ENCODE data around the gene C2orf66. TPM values are rescaled to one million over a fixed set of nuclear protein-coding genes. Genes with fewer than 3 reads are reported as not detected.

C2orf66 gene
- total RNA-seq, 2 experiments from 2014 or later = not detected

DNA sequence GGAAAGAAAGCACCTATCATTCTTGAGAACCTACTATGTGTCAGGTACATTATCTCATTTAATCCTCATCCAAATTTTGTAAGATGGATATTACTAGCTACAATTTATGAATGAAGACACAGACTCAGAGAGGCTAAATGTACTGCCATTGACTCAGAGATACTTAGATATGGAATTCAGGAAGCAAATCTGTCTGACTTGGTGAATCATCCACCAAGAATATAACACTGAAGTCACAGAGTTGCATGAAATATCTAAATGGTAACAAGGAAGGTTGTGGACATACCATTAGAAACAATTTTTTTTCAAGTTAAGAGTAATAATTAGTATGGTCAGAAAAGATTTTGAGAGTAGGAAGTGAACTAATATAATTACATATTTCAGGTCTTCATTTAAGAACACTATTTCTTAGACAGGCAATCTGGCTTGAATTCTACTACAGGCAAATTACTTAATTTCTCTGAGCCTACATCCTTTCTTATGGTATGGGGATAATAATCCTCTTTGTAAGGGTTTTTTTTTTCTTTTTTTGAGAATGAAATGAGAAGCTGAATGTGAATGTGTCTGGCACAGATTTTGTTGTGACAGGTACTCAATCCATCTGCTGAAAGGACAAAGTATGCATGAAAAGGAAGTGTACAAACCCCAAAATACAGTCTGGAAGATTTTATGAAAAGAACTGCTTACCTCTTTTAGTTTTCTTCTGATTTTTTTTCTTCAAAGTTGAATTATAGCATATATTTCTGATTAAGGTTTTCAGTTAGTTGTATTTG, 14.8 kb upstream of the C2orf66 start:
- no peak for DNase-seq
- Mint-ChIP-seq H3K36me3 (ENCODE audit: low read depth) (no peaks in the 10 kb centered on the region), H3K9me3 (peaks cover 2% of the 10 kb centered on the region), H3K4me1 (ENCODE audit: low read depth) (peaks cover 6% of the 10 kb centered on the region), H3K4me3 (no peak overlapping the region), H3K27me3 (ENCODE audit: low read depth) (peaks cover 10% of the 10 kb centered on the region), H3K27ac (no peak overlapping the region)
- CTCF ChIA-PET = no interaction called here
- intact Hi-C loops (cut with micrococcal nuclease) = no loop called here

DNA sequence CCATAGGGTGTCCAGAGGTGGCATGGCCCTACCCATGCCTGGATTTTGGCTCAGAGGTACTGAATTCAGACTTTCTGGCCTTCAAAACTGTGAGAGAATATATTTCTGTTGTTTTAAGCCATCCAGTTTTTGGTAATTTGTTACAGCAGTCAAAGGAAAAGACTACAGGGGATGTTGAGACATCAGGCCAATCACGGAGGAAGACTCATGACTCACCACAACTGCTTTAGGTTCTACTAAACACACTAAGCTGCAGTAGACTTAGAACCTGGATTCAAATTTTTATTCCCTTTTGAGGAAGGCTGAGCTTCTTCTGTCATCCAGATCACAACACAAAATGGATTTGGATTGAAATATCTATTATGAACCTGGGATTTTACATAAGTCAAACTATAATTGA, 12.0 kb upstream of the C2orf66 start:
- intact Hi-C loops (cut with micrococcal nuclease) = no loop called here
- Mint-ChIP-seq H3K4me3 (no peak overlapping the region), H3K4me1 (ENCODE audit: low read depth) (no peaks in the 10 kb centered on the region), H3K36me3 (ENCODE audit: low read depth) (no peaks in the 10 kb centered on the region), H3K27me3 (ENCODE audit: low read depth) (peaks cover 16% of the 10 kb centered on the region), H3K27ac (no peak overlapping the region), H3K9me3 (peaks cover 9% of the 10 kb centered on the region)
- DNase-seq = no peak
- CTCF ChIA-PET = interaction anchor here (0.6 kb wide), 1 partner anchor 458 kb away, joined by 3 read pairs; no protein-coding TSS in a partner anchor

DNA sequence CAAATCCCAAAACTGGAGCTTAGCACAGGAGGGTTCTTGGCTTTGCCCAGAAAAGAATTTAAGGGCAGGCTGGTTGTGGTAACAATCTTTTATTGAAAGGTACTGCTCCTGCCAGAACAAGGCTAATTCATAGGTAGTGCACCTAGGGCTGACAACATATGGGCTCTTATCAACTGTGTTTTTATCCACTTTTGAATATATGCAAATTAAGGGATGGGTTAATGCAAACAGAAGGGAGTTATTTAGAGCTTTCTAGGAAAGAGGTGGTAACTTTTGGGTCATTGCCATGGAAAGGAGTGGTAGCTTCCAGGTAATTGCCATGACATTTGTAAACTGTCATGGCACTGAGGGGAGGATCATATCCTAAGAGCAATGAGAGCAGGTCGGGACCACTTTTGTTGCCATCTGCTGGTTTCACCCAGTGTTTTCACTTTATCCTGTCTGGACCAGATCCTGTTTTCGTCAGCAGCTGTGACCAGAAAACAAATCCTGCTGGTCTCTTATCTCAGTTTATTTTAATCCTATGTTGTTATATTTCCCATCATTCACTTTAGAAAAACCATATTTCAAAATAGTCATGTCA, 981 bp downstream of the C2orf66 start:
- no peaks in the 10 kb centered on the region for H3K36me3 Mint-ChIP-seq (ENCODE audit: low read depth)
- H3K4me3 Mint-ChIP-seq = no peak overlapping the region
- H3K27me3 Mint-ChIP-seq (ENCODE audit: low read depth) = peaks cover 24% of the 10 kb centered on the region
- no peak for DNase-seq
- no peaks in the 10 kb centered on the region for H3K4me1 Mint-ChIP-seq (ENCODE audit: low read depth)
- CTCF ChIA-PET = no interaction called here
- H3K9me3 Mint-ChIP-seq = no peaks in the 10 kb centered on the region
- intact Hi-C loops (cut with micrococcal nuclease) = no loop called here
- H3K27ac Mint-ChIP-seq = no peak overlapping the region

DNA sequence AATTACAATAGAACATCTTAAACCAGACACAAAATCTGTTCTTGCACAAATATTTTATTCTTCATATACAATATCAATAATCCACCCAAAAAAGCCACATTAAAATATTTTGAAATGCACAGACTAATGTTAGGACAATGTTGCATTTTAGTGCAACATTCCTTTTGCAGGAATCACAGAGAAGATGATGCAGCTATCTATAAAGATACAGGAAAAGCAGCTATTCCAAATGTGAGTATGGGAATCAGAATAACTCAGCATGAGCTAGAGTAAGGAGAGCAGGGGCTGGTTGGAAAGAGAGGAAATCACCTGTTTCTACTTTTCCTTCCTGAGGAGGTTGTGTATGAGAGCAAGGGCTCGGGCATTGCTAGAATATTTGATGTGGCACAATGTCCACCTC, 4.8 kb downstream of the C2orf66 start:
- CTCF ChIA-PET = no interaction called here

DNA sequence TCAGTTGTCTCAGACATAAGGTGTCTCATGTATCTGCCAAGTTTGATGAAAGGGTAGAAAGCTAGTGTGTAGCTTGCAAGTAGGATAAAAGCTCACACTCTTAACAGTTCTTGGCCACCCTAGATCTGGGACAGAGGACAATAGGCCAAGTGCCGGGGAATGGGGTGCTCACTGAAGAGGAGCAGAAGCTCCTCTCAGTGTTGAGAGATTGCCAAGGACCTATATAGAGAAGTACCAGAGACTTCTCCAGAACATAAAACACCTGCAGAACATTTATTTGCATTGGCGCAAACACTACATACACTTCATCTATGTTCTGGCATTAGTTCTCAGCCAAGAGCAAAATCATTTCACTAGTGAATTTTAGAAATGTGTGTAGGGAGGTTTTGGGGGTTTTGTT, 6.8 kb downstream of the C2orf66 start:
- H3K9me3 Mint-ChIP-seq = no peaks in the 10 kb centered on the region
- no peak for DNase-seq
- peaks cover 27% of the 10 kb centered on the region for H3K4me1 Mint-ChIP-seq (ENCODE audit: low read depth)
- no peak overlapping the region for H3K4me3 Mint-ChIP-seq
- peaks cover 6% of the 10 kb centered on the region for H3K36me3 Mint-ChIP-seq (ENCODE audit: low read depth)
- intact Hi-C loops (cut with micrococcal nuclease) = no loop called here
- H3K27me3 Mint-ChIP-seq (ENCODE audit: low read depth) = peaks cover 3% of the 10 kb centered on the region
- no peak overlapping the region for H3K27ac Mint-ChIP-seq
- CTCF ChIA-PET = interaction anchor here (0.8 kb wide), 1 partner anchor 9 kb away, joined by 3 read pairs; no protein-coding TSS in a partner anchor

More for the DNA sequence above, 4.8 kb downstream of the C2orf66 start:
- Mint-ChIP-seq H3K4me1 (ENCODE audit: low read depth) (peaks cover 19% of the 10 kb centered on the region), H3K27ac (no peak overlapping the region), H3K27me3 (ENCODE audit: low read depth) (peaks cover 8% of the 10 kb centered on the region), H3K9me3 (no peaks in the 10 kb centered on the region), H3K4me3 (no peak overlapping the region), H3K36me3 (ENCODE audit: low read depth) (peaks cover under 1% of the 10 kb centered on the region)
- intact Hi-C loops (cut with micrococcal nuclease) = no loop called here
- no peak for DNase-seq

DNA sequence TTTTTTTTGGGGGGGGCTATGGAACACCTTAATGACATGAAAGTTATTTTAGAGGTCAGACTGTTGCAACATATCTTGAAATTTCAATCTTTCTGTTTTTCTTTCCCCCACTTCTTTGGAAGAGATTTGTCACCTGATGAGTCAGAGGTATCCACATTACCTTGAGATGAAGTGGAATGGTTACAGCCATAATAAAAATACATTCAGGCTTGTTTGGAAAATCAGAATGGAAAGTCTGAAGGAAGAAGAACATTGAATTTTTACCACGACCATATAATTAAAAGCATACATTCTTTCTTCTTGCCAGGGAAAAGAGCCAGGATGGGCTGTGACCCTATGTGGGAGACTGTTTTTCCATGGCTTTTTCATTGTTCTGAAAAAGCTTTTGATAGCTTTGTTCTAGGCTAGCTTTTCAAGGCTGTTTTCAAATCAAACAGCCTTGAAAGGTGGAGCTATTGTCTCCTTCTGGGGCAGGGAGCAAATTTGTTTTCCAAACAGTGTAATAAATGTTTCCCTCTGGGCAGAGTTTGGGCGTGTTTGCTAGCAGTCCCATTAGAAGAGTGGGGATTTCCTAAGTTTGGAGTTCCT, 7.4 kb downstream of the C2orf66 start:
- H3K27ac Mint-ChIP-seq = no peak overlapping the region

DNA sequence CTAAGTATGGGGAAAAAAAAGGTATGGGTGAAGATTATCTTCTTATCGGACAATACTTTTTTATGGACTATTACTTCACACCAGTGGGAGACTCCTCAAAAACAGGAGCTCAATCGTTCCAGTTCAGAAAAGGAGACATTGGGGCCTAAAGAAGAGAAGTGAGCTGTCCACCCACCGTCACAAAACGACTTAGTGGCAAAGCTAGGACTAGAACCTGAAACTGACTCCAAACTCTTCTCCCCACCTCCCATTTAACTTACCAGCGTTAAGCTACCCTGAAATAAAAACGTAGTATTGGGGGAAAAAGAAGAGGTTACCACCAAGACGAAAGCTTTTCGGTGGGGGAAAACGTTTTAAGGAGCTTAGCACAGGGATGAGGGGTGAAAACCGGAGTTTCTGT, 10.2 kb downstream of the C2orf66 start:
- Mint-ChIP-seq H3K4me3 (peak overlapping the region; percentile 91), H3K4me1 (ENCODE audit: low read depth) (peaks cover 44% of the 10 kb centered on the region), H3K27me3 (ENCODE audit: low read depth) (peaks cover 3% of the 10 kb centered on the region), H3K36me3 (ENCODE audit: low read depth) (peaks cover 24% of the 10 kb centered on the region), H3K27ac (peak overlapping the region; percentile 90), H3K9me3 (no peaks in the 10 kb centered on the region)
- DNase-seq = no peak
- CTCF ChIA-PET = interaction anchor here (1.0 to 1.3 kb wide), 2 partner anchors 14 to 48 kb away, joined by 6 to 7 read pairs; no protein-coding TSS in a partner anchor
- intact Hi-C loops (cut with micrococcal nuclease) = loop anchor here (1.0 to 10.0 kb wide), 6 partner anchors 128 to 716 kb away; partner anchors contain the start of genes CCDC150, COQ10B, MOB4 and SF3B1

More for the DNA sequence above, 7.4 kb downstream of the C2orf66 start:
- H3K4me1 Mint-ChIP-seq (ENCODE audit: low read depth) = peaks cover 32% of the 10 kb centered on the region
- peaks cover 3% of the 10 kb centered on the region for H3K27me3 Mint-ChIP-seq (ENCODE audit: low read depth)
- H3K9me3 Mint-ChIP-seq = no peaks in the 10 kb centered on the region
- no peak overlapping the region for H3K4me3 Mint-ChIP-seq
- DNase-seq = no peak
- CTCF ChIA-PET = no interaction called here
- intact Hi-C loops (cut with micrococcal nuclease) = no loop called here
- H3K36me3 Mint-ChIP-seq (ENCODE audit: low read depth) = peaks cover 10% of the 10 kb centered on the region

DNA sequence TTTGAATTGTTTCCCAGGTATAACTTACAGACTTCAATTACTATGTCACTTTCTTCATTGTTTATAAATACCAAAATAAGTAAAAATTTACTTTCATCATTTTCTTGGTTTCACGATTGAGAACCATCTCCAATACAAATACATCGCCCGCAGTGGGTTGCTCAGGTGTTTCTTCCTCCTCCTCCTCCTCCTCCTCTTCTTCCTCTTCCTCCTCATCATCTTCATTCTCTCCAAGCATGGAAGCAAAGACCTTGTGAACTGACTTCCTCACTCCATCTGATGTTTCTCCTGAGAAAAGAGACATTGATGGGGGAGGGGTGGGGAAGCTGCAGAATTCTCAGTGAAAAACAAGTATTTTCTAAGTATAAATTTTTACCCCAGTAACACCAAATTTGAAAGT, 16.3 kb downstream of the C2orf66 start:
- no peaks in the 10 kb centered on the region for H3K27me3 Mint-ChIP-seq (ENCODE audit: low read depth)
- no peaks in the 10 kb centered on the region for H3K9me3 Mint-ChIP-seq
- CTCF ChIA-PET = interaction anchor here (1.1 kb wide), 1 partner anchor 64 kb away, joined by 3 read pairs; no protein-coding TSS in a partner anchor
- no peak overlapping the region for H3K4me3 Mint-ChIP-seq
- peaks cover 43% of the 10 kb centered on the region for H3K36me3 Mint-ChIP-seq (ENCODE audit: low read depth)
- no peak for DNase-seq
- H3K4me1 Mint-ChIP-seq (ENCODE audit: low read depth) = peaks cover 28% of the 10 kb centered on the region
- intact Hi-C loops (cut with micrococcal nuclease) = loop anchor here (10.0 kb wide), 1 partner anchor 722 kb away; the partner anchor contains the start of gene MOB4
- no peak overlapping the region for H3K27ac Mint-ChIP-seq

DNA sequence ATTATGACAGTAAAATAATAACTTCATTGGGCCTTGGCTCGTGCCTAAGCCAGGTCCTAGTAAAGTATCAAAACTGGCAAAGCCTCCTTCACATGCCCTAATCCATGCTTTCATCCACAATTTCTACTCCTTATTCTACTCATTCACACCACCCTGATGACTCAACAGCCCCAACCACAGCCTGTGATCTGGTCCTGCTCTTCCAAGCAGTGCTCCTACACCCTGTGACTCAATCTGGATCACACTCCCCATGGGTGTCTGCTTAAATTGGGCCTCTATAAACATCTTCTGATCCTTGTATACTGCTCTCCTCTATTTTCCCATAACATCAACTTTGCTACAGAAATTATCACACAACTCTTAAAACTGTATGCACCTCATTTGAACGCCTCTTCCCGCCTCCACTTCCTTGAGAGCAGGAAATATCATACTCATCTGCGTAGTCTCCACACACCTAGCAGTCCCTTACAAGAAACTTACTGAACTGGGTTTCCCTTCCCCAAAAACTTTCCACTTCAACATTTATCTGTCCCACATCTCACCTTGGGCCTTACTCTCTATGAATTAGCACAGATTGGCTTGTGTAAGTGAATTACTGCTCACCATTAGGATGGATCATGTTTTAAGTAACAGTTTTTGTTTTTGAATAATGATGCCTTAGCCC, 25.6 kb downstream of the C2orf66 start:
- peaks cover 33% of the 10 kb centered on the region for H3K36me3 Mint-ChIP-seq (ENCODE audit: low read depth)
- DNase-seq = peak; percentile 74
- H3K4me3 Mint-ChIP-seq = no peak overlapping the region
- no peaks in the 10 kb centered on the region for H3K27me3 Mint-ChIP-seq (ENCODE audit: low read depth)
- no peaks in the 10 kb centered on the region for H3K9me3 Mint-ChIP-seq
- CTCF ChIA-PET = no interaction called here
- peak overlapping the region; percentile 79 for H3K27ac Mint-ChIP-seq
- H3K4me1 Mint-ChIP-seq (ENCODE audit: low read depth) = peaks cover 17% of the 10 kb centered on the region
- intact Hi-C loops (cut with micrococcal nuclease) = loop anchor here (1.0 to 10.0 kb wide), 3 partner anchors 32 to 591 kb away; no protein-coding TSS in a partner anchor

DNA sequence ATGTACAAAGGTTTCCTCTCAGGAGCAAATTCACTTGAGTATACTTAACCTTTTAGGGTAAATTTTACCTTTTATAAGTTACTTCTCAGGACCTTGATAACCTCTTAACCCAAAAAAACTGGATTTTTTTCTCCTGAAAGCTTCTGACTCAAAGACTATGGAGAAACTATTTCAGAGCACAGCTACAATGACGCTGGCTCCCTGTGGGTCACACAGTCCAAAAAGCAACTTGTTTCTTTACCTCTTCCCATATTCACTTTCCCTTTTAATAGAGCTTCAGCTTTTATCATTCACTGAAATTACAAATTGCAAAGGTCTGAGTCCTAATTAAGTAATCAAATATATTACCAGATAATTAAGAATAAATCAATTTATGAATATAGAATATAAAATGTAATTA, 42.1 kb downstream of the C2orf66 start:
- H3K9me3 Mint-ChIP-seq = no peaks in the 10 kb centered on the region
- no peaks in the 10 kb centered on the region for H3K27me3 Mint-ChIP-seq (ENCODE audit: low read depth)
- CTCF ChIA-PET = interaction anchor here (0.6 to 1.6 kb wide), 2 partner anchors 16 to 19 kb away, joined by 3 to 9 read pairs; no protein-coding TSS in a partner anchor
- peaks cover 43% of the 10 kb centered on the region for H3K36me3 Mint-ChIP-seq (ENCODE audit: low read depth)
- DNase-seq = no peak
- intact Hi-C loops (cut with micrococcal nuclease) = no loop called here
- no peaks in the 10 kb centered on the region for H3K4me1 Mint-ChIP-seq (ENCODE audit: low read depth)
- no peak overlapping the region for H3K4me3 Mint-ChIP-seq
- no peak overlapping the region for H3K27ac Mint-ChIP-seq

DNA sequence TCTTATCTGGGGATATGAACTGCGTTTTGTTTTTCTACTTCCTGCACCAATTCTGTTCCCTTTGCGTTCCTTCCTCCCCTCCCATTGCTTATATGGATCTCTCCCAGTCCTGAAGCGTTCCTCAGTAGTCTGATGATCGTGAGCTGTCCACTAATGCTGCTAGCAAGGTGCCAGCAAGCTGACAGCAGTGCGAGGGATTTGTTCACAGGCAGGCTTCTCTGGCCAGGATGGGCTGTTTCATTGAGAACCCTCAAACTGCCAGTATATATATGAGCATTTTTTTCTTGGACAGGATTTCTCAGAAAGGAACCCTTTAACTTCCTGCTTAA, 49.8 kb downstream of the C2orf66 start:
- Mint-ChIP-seq H3K27me3 (ENCODE audit: low read depth) (no peaks in the 10 kb centered on the region), H3K27ac (no peak overlapping the region), H3K4me1 (ENCODE audit: low read depth) (no peaks in the 10 kb centered on the region), H3K36me3 (ENCODE audit: low read depth) (peaks cover 37% of the 10 kb centered on the region), H3K9me3 (peaks cover 30% of the 10 kb centered on the region), H3K4me3 (no peak overlapping the region)
- CTCF ChIA-PET = no interaction called here
- intact Hi-C loops (cut with micrococcal nuclease) = loop anchor here (1.0 to 10.0 kb wide), 2 partner anchors 461 to 625 kb away; no protein-coding TSS in a partner anchor
- DNase-seq = no peak
